Hypothalamus (tissue), 51 donors: ENCODE results near the gene CAMK1D.

Experiments used
- DNase-seq, 51 donors: peaks; one replicate each; lab custom pipeline; 2025; lab: John Stamatoyannopoulos, UW

CAMK1D gene

DNA sequence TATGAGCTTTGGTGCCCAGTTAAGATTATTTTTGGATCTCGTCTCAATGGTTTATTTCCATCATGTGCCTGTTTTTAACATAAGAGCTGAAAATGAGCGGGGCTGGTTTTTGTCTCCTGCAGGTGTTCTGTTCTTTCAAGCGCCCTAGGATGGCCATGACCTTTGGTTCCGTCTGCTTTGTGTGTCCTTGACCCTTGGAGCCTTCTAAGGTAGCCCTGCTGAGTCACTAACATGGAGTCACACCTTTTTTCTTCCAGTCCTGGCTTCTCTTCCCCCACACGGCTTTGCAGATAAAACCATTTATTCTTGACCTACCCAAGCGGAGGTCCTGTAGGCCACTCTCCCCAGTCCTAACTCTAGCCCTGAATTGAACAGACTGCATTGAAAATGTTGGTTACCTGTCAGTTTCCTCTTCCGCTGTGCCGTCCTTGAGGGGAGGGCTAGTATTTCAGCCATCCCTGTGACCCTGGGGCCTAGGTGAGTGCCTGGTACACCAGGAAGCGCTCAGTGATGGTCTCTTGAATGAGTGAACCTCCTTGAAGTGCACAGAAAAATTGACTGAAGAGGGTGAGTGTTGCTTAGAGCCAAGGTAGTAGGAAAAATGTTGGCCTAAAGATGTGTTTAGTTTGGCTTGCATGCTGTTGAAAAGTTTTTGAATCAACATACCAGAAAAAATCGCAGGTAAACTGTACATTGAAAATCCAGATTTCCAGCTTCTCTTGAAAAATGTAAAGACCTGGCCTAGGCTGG is 48.0 kb downstream of the CAMK1D start:
- no peak for DNase-seq

DNA sequence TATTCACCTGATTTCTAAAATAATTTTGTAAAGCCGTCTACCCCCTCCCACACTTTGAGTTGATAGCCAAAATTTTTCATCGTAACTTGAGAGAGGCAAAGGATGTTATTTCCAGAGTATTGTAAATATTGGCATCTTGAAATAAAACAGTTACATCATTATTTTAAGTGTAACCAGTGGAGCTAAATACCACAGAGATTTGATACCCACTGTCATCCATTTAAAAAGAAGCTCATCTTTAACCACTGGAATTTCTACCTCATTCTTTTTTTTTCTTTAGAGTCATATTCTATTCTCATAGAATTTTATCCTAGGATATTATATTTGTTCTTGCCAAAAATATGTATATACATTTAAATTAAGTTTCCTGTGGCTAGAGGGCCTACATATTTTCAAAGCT is 48.6 kb downstream of the CAMK1D start:
- no peak for DNase-seq

DNA sequence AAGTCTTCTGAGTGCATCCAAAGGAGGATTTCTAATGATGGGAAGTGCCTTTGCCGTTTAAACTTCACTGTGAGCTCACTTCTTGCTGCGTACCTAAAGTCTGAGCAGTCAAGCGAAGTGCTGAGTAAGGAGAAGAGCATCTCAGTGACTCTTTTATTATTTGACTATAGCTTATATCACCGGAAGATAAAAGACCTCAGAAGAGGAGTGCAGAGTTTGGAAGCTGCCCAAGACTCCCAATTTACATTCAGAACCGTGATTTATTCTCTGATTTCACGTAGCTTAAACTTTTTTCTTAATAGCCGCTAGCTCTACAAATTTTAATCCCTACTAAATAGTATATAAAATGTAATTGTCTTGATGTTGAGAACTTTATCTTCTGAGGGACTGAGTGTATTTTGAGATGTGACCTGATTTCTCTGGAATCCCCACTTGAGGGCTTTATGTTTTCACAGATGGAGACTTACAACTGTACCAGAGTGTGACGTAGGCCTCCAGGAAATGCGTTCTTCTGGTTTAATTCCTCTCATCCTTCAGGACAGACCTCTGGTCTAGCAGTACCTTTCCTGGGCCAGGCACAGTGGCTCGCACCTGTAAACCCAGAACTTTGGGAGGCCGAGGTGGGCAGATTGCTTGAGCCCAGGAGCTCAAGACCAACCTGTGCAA is 51.1 kb downstream of the CAMK1D start:
- no peak for DNase-seq

DNA sequence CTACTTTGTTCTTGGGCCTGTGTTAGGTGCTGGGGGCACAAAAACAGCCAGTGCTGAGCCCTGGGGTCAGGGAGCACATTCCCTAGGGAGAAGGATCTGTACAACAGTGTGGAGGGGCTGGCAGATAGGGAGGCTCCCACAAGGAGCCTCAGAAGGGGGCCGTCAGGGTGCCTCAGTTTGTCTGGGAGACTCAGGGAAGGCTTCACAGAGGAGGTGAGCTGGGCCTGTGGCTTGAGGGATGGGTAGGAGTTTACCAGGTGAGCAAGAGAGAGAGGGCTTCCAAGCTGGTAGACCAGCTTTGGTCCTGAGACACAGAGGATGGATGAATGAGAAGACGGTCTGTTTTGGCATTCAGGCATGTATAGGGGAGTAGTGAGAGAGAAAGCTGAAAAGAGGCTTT is 52.1 kb downstream of the CAMK1D start:
- no peak for DNase-seq

DNA sequence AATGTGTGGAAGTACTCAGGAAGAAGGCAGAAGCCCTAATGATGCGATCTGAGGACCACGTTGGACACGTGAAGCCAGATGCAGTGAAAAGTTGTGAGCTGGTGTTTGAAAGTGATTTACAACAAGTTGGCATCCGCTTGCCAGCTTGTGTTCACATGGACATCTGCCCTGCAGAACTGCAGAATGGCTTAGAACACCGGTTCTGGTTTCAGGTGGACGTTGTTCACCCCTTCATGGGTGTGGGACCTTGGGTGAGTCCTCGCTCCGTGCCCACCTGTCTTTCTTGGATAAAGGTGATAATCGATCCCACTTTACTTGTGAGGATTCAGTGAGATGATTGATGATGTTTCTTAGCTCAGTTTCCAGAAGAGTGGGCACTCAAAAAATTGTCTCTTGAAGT is 53.8 kb downstream of the CAMK1D start:
- no peak for DNase-seq

DNA sequence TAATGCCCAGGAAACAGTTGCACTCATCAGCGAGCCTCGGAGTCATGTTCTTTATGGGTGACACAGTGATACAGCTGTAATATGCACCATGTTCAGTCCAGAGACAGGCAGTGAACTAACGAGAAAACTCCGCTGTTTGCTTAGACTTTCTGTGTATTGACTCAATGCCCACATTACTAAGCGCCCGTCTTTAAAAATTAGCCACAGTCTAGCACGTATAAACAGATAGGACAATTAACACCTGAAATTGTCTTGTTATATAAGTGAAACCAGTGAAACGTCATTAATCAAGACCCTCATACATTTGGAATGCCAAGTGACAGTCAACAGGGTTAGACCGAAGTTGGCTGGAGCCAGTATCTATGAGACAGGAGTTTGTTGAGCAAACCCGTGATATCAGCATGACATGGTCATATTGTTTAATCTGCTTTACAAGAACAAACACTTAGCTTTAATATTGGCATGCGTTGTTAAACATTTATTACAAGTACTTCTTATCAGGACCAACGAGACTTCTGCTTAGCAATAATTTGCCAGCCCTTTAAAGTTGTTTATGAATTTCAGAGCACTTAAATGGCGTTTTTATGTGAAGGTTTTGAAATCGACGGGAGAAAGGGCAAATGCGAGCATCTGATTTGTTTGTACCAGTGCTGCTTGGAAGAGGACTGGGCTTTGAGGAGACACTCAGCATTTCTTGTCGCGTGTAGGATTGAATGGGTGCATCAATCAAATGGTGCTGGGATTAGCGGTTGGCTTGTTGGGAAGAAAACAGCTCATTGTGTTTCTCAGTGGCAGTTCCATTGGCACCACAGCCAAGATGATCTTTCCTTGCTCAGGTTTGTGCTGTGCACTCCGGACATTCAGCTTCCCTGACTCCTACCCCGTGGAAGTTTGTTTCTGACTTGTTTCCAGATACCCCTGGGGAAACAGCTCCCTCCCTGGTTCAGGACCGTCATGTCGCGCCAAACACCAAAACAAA is 56.3 kb downstream of the CAMK1D start:
- DNase-seq = no peak

DNA sequence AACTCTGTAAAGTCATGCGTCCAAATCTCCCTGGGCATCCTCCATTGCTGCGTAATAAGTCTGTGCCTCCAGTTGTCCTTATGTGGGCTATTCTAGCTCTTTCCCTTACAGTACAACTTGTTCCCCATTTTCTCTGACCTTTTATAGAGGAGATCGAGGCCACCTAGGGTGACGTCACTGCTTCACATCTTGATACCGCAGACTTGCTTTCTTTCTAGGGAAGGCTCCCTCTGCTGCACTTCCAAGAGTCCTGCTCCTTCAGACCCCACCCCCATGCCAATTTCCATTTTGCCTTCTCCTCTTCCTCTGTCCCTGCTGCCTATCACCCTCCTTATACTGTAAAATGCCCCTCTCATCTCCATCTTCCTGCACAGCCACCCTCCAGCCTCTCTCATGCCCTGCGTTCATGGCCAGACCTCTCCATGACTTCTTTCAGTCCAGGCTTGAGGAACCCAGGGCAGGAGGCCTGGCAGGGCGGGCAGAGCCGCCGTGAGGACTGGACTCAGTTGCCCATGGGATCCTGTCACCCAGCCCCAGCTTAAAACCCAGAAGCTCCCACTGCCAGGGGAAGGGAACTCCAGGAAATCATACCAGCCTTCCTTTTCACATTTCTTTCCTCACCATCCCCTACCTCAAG is 57.5 kb downstream of the CAMK1D start:
- no peak for DNase-seq

DNA sequence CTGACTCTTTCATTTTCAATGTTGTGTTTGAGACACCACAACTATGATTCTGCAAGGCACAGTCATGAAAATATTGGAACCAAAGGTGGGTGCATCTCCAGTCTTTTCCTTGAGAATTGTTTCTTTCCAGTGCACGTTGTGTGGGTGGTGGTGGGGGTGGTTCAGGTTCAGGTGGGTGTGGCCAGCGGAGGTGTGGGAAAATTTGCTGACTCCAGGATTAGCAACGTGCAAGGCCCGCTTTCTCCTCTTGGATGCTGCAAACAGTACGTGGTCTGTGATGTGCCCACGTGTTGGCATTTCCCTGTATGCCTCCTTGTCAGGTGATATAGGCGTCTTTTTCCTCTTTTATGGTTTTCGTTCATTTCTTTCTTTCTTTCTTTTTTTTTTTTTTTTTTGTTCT is 59.1 kb downstream of the CAMK1D start:
- no peak for DNase-seq

DNA sequence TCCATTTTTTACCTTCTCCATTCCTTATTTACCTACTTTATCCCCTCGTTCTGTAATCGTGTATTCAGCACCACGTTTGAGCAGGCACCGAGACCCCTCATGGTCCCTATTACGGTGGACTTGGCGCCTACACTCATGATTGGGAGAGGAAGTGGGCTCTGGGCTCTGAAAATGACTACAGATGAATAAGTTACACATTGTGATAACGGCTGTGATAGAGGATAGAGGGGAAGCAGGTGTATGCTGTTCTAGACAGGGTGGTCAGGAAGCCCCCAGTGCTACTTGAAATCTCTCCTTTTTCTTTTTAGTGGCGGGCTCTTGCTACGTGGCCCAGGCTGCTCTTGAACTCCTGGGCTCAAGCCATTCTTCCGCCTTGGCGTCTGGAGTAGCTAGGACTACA is 59.8 kb downstream of the CAMK1D start:
- no peak for DNase-seq

DNA sequence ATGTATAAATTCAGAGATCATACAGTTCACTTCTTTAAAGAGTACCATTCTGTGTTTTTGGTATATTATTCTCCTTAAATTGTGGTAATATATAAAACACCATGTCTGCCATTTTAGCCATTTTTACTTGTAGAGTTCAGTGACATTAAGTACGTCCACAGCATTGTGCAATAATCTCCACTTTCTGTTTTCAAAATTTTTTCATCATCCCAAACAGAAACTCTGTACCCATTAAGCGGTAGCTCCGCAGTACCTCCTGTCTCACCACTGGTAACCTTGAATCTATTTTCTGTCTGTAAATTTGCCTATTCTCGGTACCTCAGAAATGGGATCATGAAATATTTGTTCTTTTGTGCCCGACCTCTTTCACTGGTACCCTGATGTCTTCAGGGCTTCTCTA is 60.3 kb downstream of the CAMK1D start:
- DNase-seq = no peak

DNA sequence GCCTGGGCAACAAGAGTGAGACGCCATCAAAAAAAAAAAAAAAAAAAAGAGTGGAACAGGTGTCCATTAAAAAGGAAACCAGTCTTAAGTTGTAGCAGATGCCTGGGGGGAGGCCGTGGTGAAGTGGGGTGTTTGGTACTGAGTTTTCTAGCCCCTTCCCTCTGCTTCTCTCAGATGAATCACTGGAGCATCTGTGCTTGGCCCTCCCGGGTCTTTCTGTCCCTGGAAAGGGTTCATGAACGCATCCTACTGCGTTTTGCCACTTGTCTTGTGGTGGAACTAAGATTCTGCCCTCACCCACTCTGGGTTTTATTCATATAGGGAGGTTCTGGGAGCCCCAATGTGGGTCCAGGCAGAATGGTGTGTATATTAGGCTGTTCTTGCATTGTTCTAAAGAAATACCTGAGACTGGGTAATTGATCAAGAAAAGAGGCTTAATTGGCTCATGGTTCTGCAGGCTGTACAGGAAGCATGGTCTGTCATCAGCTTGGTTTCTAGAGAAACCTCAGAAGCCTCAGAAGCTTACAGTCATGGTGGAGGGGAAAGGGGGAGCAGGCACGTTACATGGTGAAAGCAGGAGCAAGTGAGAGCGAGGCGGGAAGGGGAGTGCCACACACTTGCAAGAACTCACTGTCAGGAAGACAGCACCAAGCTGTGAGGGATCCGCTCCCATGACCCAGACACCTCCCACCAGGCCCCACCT is 63.5 kb downstream of the CAMK1D start:
- DNase-seq = no peak

DNA sequence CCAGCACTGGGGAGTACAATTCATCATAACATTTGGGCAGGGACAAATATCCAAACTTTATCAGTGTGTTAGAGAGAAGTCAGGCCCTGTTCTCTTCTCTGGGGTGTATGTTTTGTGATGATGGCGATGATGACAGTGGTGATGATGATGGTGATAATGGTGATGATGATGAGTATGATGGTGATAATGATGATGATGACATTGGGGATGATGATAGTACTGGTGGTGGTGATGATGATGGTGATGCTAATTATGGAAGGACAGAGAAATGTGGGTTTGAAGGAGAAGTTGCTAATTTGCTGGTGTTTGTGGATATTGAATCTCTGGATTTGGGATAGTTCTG is 64.0 kb downstream of the CAMK1D start:
- no peak for DNase-seq

DNA sequence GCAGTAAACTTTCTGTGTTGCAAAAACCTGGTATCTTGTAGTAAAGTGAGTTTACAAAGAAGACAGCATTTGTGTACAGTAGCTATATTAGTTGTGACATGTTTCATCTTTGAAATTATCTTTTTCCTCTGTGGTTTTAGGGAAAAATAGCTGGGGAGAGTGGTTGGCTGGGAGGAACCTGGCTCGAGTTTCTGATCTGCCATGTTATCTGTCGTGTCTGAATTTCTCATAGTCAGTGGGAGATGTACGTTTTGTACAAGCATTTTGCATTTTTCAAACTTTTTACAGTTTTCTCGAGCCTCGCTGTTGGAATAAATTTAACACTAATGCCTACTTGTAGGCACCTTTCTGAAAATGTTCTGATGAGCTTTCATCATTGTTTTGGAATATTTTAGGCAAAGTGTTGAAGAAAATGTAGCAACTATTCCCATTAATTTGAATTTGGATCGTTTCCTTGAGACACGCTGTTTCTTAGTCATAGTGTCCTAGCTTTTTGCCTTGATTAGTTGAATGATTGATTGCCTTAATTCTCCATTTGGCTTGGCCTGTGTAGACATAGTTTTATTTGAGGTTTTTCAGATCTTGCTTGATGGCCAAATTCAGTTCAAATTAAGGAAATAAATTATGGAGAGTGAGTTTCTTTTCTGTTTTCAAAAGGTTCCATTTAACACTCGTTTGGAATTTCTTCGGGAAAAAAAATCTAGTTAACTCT is 65.1 kb downstream of the CAMK1D start:
- no peak for DNase-seq

DNA sequence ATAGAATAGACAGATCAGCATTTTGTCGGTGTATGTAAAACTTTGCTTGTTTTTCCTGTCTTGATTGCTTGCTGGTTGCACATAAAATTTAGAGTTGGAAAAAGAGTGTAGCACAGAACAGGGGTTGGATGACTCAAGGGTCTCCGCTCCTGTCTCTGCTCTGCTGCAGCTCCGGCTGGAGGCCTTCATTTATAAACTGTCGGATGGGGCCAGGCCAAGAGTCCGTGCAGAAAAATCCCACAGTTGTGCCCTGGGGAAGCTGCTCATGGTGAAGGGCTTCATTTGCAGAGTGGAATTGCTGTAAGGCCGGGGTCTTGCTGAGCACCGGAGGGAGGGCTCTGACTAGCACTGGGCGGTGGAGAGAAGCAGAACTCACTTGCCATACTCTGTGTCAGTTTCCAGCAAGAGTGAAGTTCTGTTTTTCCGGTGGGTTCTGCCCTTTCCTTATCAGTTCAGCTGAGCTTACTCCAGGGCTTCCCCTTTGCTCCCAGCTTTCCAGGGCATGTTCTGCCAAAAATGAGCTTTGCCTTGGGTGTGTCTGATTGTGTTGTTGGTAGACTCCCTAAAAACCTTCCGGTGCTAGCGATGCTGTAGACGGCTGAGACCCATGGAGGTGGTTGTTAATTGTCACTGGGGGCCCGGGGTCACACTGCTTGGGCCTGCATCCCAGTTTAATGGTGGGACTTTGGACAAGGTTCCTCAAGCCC is 67.2 kb downstream of the CAMK1D start:
- no peak for DNase-seq

DNA sequence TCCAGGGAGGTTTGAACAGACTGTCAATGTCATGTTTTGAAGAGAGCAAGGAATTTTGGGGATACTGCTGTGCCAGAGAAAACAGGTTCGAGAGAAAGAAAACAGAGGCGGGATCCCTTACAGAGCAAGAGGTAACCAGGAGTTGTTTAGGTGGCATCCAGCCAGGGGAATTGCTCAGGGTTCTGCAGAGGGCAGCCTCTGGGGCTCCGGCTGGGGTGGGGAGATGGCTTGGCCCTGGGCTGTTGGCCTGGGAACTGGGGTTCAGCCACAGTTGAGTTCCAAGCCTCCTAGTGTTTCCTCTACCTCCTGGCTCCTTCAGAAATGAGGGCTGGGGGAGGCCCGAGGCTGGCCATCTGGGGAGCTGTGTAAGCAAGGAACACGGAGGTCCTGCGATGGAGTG is 68.0 kb downstream of the CAMK1D start:
- DNase-seq = no peak

DNA sequence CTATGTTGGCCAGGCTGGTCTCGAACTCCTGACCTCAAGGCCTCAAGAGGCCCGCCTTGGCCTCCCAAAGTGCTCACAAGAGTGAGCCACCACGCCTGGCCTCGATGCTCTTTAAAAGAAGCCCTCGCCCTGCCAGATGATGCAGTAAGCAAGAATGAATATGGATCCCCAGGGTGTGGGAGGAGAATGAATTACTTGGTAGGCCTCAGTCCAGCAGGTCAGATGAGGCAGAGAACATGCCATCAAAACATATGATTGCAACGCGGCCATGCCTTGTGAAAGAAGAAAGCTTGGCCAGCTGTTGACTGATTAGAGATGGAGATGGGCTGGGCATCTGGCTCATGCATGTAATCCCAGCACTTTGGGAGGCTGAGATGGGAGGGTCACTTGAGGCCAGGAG is 68.7 kb downstream of the CAMK1D start:
- DNase-seq = no peak

DNA sequence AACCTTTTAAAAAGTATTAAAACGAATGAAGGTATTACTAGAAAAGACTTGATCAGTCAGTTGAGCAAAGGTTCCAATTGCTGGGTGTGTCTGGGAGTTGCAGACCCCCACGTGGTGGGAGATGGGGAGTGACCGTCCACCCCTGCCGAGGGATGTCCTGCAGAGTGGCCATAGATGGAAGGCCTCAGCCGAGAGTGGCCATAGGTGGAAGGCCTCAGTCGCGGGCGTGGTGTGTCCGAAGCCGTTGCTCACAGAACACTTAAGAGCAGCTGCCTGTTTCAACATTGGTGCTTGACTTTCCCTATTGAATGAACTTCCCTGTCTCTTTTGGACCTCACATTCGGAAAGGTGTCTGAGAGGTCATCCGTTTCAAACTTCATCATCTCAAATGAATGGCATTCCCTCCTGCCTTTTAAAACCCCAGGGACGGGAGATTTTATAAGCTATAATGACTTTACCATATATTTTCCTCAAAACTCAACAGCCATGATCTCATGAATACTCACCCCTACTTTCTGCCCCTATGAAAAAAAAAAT is 69.4 kb downstream of the CAMK1D start:
- no peak for DNase-seq

DNA sequence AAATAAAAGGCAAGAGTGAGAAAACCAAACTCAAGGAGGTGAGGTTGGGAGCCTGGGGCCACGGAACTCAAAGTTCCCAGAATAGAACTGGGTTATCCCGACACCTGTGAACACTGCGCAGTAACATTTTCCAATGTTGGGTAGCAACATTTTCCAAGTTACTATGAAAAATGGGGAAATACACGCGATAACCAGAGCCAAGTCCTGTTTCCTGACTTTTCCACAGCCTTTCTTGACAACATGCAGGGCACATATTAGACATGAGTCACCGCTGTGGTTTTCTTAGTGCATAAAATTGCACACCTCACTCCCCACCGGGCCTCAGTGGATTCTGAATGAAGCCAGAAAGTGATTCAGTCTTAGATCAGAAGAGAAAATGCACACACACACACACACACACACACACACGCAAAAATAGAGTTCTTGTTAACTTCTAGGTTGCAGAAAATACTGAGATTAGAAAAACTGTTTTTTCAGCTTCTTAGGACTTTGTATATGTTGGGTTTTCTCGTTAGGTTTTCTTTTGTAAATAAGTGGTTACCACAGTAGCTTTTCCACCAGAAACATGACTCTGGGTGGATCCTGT is 70.0 kb downstream of the CAMK1D start:
- peak in 2 of 51 donors; percentile 8 to 15 for DNase-seq
